ACHN (cell line): Measurements from ENCODE around the gene OLIG1.

Source experiments
- DNase-seq: peaks from one replicate; pipeline ENCODE4 v3.0.0-alpha.2; 2015
- in situ Hi-C: cut with HindIII; loops from 2 replicates; pipeline ENCODE4 v1.10.0; 2017; ENCODE audit warnings: low sequenced_read_pairs, low pct_ligation_motif_present, low pct_unique_long_range_greater_than_20kb

The OLIG1 gene

DNA sequence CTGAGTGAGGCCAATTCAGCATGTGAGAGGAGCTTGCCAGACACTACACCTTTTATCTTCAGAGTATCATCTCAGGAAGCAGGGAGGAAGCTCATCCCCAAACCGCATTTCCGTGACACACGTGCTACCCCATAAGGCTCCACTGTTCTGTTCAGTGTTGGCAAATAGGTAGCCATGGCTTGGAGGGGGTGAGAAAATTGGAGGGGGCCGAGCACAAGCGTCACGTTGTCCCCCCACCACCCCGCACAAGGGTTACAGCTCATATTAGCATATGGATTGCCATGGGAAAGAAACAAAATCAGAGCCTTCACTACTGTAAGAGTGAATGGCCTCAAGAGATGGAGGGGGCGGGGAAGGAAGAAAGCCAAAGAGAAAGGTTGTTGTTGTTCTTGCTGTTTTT is 46.7 kb downstream of the OLIG1 start:
- no peak for DNase-seq
- in situ Hi-C loops = no loop called here

DNA sequence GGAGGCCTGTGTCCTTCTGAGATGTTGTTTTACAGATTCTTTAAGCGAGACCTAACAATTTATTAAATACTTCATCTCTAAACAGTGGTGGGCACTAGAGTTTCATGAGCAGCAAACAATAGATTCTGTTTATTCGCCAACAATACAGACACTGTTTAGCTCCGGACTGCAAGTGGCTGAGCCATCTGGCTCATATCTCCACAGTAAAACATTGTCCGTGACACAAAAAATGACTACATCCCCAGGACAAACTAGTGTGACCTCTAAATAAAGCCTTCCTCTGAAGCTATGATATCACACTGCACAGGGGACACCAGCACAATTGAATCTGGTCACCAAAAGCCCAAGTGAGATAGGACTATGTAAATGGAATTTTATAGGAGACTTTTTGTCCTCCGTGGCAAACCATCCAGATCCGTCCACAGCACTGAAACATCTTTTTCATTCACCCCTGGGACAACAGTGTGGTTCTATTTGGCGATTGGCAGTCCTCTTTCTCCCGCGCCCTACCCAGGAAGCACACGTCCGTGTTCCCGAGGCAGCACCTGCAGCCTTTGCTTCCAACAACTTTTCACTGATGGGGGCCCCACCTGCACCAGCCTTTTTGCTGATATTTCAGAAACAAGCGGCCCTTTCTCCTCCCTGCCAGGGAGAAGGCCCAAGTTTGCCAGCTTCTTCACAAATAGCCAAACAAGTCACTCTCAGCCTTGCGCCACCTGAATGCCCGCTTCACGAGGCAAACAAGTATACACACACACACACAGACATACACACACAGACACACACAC is 47.4 kb downstream of the OLIG1 start:
- DNase-seq = no peak
- in situ Hi-C loops = no loop called here
